GM06990 (cell line): ENCODE results near the gene WDFY4.

ENCODE experiments used
- DNase-seq: peaks from one replicate; pipeline ENCODE4 v3.0.0-alpha.2; 2011; ENCODE audit not compliant: insufficient read length; ENCODE audit errors: extremely low read depth
- H3K27me3 ChIP-seq: replicated peaks from 2 replicates; pipeline ENCODE4 v1.6.0; 2011; ENCODE audit warnings: low read length; ENCODE audit not compliant: control insufficient read depth, insufficient read depth
- H3K36me3 ChIP-seq: 2 replicates; pipeline ENCODE4 v1.5.1; 2011; ENCODE audit warnings: low read length; ENCODE audit not compliant: control insufficient read depth, insufficient read depth
- H3K4me3 ChIP-seq: replicated peaks from 2 replicates; pipeline ENCODE4 v1.5.1; 2011; ENCODE audit warnings: low read depth, mild to moderate bottlenecking, control low read depth, low read length
- CTCF ChIP-seq: IDR thresholded peaks from 2 replicates; pipeline ENCODE4 v1.5.1; 2011; ENCODE audit warnings: low read length, control low read depth, mild to moderate bottlenecking, inconsistent platforms; ENCODE audit not compliant: insufficient read depth, poor library complexity, severe bottlenecking

Gene WDFY4

GRCh38 chr10:48940958-48941357, 256.3 kb downstream of the WDFY4 start:
- no peak for DNase-seq
- no peak overlapping the region for H3K4me3 ChIP-seq
- H3K27me3 ChIP-seq, result no peaks in the 10 kb centered on the region
- H3K36me3 ChIP-seq, result peaks cover 21% of the 10 kb centered on the region
- TF ChIP-seq CTCF, result no peak

GRCh38 chr10:48941427-48942075, 256.9 kb downstream of the WDFY4 start:
- Histone ChIP-seq H3K4me3 (no peak overlapping the region), H3K27me3 (no peaks in the 10 kb centered on the region), H3K36me3 (peaks cover 21% of the 10 kb centered on the region)
- TF ChIP-seq CTCF, result no peak
- DNase-seq, result no peak

- Histone ChIP-seq H3K27me3 (no peaks in the 10 kb centered on the region), H3K36me3 (peaks cover 32% of the 10 kb centered on the region), H3K4me3 (no peak overlapping the region)
- no peak for TF ChIP-seq CTCF
- DNase-seq, result no peak
These were observed 258.4 kb downstream of the WDFY4 start for GRCh38 chr10:48943096-48943495.

GRCh38 chr10:48944171-48944570, 259.5 kb downstream of the WDFY4 start:
- Histone ChIP-seq H3K27me3 (no peaks in the 10 kb centered on the region), H3K36me3 (peaks cover 28% of the 10 kb centered on the region), H3K4me3 (no peak overlapping the region)
- no peak for TF ChIP-seq CTCF
- DNase-seq, result no peak

GRCh38 chr10:48945441-48946130, 260.9 kb downstream of the WDFY4 start:
- TF ChIP-seq CTCF, result no peak
- Histone ChIP-seq H3K27me3 (no peaks in the 10 kb centered on the region), H3K36me3 (peaks cover 33% of the 10 kb centered on the region), H3K4me3 (no peak overlapping the region)
- no peak for DNase-seq

- Histone ChIP-seq H3K4me3 (no peak overlapping the region), H3K36me3 (peaks cover 34% of the 10 kb centered on the region), H3K27me3 (no peaks in the 10 kb centered on the region)
- TF ChIP-seq CTCF, result no peak
- DNase-seq, result no peak
These were observed 261.7 kb downstream of the WDFY4 start for GRCh38 chr10:48946332-48946731.
